ENCODE results near the gene CDK5RAP2. TPM values are rescaled to one million over a fixed set of nuclear protein-coding genes. Genes with fewer than 3 reads are reported as not detected.

Gene CDK5RAP2
- total RNA-seq, 1 experiment from 2014 or later: 56.4 TPM

DNA sequence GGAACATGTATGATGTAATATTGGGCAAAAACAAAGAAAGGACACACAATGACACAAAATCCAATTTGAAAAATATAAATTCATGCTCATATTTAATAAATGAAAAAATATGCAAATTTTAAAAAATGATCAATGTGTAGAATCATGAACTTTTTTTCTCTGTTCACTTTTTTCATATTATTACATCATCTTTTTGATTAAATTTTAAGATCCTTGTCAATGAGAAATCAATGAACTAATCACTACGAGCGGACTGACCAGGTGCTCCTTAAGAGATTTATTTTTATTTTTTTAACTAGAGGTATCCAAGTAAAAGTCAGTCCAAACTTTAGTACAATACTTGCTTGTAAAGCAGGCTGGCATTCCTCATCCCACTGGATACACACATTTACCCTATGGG, 174.1 kb downstream of the CDK5RAP2 start:
- Histone ChIP-seq H4K20me1 (ENCODE audit: control insufficient read depth, insufficient read depth, insufficient read length) (no peaks in the 10 kb centered on the region), H2BK15ac (ENCODE audit: low read depth, low read length) (no peak overlapping the region), H2AFZ (ENCODE audit: low read length) (no peak overlapping the region), H3K18ac (ENCODE audit: insufficient read length, low read depth, low read length) (no peak overlapping the region), H4K8ac (replicated peaks; ENCODE audit: insufficient read length, low read depth, low read length) (no peak overlapping the region), H2BK12ac (ENCODE audit: insufficient read length, low read depth, low read length) (no peak overlapping the region), H2BK20ac (ENCODE audit: low read depth, low read length, poor library complexity, severe bottlenecking) (no peak overlapping the region), H3K4me1 (ENCODE audit: insufficient read depth, low read length) (no peaks in the 10 kb centered on the region), H2AK5ac (ENCODE audit: insufficient read length, low read length) (no peak overlapping the region), H4K5ac (ENCODE audit: insufficient read length, low read depth, low read length) (no peak overlapping the region), H3K23ac (ENCODE audit: insufficient read length, low read depth, low read length) (no peak overlapping the region), H3K23me2 (ENCODE audit: insufficient read length, low read depth, low read length, poor library complexity, severe bottlenecking) (no peaks in the 10 kb centered on the region), H3K9ac (ENCODE audit: extremely low read depth, insufficient read length, low read length) (no peak overlapping the region), H3K14ac (ENCODE audit: insufficient read depth, low read length) (no peak overlapping the region), H2BK120ac (ENCODE audit: low read depth, low read length, poor library complexity, severe bottlenecking) (no peak overlapping the region), H2BK5ac (ENCODE audit: insufficient read length, low read length) (no peak overlapping the region), H3K4ac (ENCODE audit: low read depth, low read length) (no peak overlapping the region), H3K56ac (ENCODE audit: insufficient read length, low read depth, low read length) (no peak overlapping the region), H3K79me1 (ENCODE audit: insufficient read depth, low read depth, low read length, poor library complexity, severe bottlenecking) (no peaks in the 10 kb centered on the region), H3T11ph (ENCODE audit: low read length) (no peak overlapping the region), H3K9me3 (ENCODE audit: control insufficient read depth, low read depth, low read length) (no peaks in the 10 kb centered on the region), H3K79me2 (ENCODE audit: insufficient read depth, low read length) (no peaks in the 10 kb centered on the region), H3K4me2 (ENCODE audit: insufficient read depth, insufficient read length, low read length) (no peak overlapping the region), H3K27me3 (ENCODE audit: insufficient read depth, low read length) (no peaks in the 10 kb centered on the region), H3K27ac (ENCODE audit: insufficient read length, low read depth, low read length) (no peak overlapping the region), H4K91ac (ENCODE audit: insufficient read length, low read depth, low read length) (no peak overlapping the region)
- peaks cover 37 to 76% (median 76%) of the 10 kb centered on the region in 3 experiments for H3K36me3 Mint-ChIP-seq (ENCODE audit: insufficient read depth in 1 of 3, low read depth in 3 of 3)
- TF ChIP-seq, protein P1, sequence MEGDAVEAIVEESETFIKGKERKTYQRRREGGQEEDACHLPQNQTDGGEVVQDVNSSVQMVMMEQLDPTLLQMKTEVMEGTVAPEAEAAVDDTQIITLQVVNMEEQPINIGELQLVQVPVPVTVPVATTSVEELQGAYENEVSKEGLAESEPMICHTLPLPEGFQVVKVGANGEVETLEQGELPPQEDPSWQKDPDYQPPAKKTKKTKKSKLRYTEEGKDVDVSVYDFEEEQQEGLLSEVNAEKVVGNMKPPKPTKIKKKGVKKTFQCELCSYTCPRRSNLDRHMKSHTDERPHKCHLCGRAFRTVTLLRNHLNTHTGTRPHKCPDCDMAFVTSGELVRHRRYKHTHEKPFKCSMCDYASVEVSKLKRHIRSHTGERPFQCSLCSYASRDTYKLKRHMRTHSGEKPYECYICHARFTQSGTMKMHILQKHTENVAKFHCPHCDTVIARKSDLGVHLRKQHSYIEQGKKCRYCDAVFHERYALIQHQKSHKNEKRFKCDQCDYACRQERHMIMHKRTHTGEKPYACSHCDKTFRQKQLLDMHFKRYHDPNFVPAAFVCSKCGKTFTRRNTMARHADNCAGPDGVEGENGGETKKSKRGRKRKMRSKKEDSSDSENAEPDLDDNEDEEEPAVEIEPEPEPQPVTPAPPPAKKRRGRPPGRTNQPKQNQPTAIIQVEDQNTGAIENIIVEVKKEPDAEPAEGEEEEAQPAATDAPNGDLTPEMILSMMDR (conservative IDR thresholded peaks at IDR 0.05): no peak
- no peak overlapping the region for H3K4me3 Mint-ChIP-seq
- no peak for DNase-seq
- WGBS (ENCODE audit: extremely low coverage, insufficient read length, low lambda C conversion rate): no CpG with 5 or more reads among the region's 2 CpGs
- peaks cover 3% of the 10 kb centered on the region in 2 experiments; a peak in 2 of 4 replicates for H3K4me1 Mint-ChIP-seq
- H3K9me3 Mint-ChIP-seq: no peaks in the 10 kb centered on the region
- no peaks in the 10 kb centered on the region for H3K27me3 Mint-ChIP-seq (ENCODE audit: low read depth)
- no peak overlapping the region for H3K27ac Mint-ChIP-seq

Measured in H9 (cell line).